ENCODE results near the gene AP1G1.

The AP1G1 gene

DNA sequence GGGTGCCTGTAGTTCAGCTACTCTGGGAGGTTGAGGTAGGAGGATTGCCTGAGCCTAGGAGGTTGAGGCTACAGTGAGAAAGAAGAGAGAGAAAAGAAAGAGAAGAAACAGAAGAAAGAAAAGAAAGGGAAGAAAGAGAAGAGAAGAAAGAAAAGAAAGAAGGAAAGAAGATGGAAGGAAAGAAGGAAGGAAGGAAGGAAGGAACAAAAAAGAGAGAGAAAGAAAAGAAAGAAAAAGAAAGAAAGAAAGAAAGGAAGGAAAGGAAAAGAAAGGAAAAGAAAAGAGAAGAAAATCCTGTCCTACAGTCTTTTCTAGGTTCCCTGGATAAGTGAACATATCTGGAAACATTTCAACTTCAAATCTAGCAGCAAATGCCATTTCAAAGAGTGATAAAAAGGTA is 54.5 kb downstream of the AP1G1 start:
- DNase-seq (ENCODE audit: low read depth): no peak

DNA sequence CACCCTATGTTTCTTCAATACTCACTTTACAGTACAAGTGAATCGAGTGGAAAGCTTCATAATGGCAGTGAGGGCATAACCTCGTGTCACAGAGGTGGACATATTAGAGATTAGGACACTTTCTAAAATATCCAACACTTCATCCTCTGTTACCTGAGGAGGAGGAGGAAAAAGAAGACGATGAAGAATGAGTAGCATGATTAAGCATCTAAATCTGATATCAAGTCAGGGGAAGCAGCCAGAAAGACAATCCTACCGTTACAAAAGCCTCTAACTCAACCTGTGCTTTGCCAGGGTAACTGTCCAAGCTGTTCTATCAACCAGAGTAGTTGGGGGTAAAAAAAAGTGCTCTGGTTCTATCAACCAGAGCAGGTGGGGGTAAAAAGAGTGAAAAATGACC is 60.4 kb downstream of the AP1G1 start:
- no peak for DNase-seq (ENCODE audit: low read depth)

DNA sequence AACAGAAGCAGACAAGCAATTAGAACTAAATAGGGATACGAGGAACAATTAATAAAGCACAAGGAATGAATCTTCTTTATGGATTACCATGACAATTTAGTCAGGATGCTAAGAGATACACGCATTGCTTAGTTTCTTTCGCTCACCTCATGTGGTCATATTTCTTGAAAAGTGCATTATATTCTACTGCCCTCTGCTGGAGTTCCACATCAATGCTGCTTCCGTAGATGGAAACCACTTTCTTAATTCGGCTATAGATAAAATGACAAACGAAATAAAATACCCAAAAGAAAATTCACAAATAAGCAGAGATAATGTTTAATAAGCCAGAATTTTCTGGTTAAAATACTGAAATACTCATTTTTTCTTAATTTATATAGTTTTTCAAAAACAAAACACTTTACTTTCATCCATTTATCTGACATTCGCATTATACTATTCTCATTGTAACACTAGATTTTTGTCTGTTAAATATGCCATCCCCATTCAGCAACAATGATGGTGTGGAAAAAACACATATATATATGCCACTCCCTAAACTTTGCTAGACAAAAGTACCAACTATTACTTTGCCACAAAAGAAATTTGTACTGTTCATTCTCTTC is 62.1 kb downstream of the AP1G1 start:
- no peak for DNase-seq (ENCODE audit: low read depth)

DNA sequence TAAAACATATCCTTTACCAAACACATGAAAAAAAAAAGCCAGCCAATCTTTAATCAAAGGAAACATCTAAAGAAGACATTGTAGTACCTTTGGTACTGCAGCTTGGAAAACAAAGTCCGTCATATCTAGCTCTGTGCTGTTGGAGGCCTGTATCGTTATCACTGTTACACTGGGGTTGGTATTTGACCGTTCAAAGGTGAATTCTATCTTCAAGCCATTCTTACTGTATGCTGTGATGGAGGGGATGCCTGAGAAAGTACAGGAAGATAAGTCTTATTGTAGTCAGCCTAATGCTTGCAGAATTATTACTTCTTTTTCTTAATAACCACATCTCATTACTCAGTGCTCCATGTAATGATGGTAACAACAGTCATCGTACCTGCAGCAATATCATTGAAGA is 69.8 kb downstream of the AP1G1 start:
- DNase-seq (ENCODE audit: low read depth): no peak

DNA sequence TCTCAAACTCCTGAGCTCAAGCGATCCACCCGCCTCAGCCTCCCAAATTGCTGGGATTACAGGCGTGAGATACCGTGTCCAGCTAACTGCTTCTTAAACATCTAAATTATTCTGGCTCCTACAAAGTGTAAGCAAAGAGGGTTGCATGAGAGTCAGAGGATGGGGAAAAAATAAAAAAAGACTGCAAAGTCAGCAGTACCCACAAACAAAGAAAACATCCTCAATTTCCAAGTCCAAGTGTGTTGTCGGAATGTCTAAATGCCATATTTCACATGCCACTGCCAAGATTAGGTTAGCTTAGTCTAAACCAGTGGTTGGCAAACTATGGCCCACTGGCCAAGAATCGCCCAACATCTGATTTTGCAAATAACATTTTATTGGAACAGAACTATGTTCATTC is 71.1 kb downstream of the AP1G1 start:
- DNase-seq (ENCODE audit: low read depth): no peak

GRCh38 chr16:71734511-71734910 is 74.1 kb downstream of the AP1G1 start:
- DNase-seq (ENCODE audit: low read depth): no peak

- DNase-seq (ENCODE audit: low read depth): no peak
Measured at GRCh38 chr16:71732587-71732986, 76.0 kb downstream of the AP1G1 start.

DNA sequence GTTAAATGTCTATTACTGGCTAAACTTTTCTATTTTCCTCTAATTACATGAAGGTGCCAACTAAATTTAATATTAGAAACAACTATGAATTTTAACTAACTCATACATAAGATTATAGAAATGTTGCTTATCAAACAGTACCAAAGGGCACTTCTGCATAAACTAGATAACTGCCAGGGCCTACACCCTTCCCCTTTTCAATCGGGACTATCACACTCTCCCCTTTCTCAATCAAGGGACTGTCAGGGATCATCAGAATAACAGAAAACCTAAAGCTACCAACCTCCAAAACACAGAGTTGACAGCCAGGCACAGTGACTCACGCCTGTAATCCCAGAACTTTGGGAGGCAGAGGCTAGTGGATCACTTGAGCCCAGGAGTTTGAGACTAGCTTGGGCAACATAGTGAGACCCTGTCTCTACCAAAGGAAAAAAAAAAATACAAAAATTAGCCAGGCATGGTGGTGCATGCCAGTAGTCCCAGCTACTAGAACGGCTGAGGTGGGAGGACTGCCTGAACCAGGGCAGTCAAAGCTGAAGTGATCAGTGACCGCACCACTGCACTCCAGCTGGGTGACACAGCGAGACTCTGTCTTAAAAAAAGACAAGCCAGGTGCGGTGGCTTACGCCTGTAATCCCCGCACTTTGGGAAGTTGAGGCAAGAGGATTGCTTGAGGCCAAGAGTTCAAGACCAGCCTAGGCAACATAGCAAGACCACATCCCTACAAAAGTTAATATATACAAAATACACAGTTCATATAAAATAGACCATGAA is 80.9 kb downstream of the AP1G1 start:
- DNase-seq (ENCODE audit: low read depth): no peak

DNA sequence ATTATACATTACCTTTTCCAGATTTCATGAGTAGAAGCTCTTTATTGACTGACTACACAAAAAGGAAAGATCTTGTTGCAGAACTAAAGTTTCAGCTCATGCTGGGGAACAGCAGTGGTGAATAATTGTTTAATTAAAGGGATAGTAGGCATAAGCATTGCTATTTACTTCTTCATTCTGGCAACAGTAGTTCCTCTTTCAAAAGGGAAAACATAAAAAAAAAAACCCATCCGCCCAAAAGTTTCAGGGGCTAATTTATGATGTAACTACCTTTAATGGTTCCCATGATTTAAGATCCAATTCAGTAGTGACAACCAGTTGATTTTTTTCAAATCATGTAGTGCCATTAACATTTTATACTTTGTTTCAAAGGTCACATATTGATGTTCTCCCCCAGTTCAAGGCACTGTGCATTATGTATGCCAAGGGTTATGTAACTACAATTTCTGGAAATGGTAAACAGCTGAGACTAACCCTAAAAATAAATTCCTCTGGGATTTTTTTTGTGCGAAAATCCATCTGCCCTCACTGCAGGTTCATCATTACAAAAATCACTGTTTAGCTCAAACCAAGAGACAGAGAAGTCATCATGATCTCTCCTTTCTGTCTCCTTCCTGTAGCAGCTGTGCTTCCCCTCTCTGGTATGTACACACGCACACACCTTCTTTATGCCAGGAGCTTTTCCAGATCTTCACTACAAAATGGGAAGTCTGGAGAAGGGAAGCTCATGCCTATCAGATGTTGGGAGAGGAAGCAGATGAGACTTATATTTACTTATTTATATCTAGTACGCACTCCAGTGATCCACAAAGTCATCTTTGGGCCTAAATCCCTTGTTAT is 81.9 kb downstream of the AP1G1 start:
- no peak for DNase-seq (ENCODE audit: low read depth)

GRCh38 chr16:71724320-71724751 is 84.3 kb downstream of the AP1G1 start, which contains the start of gene PHLPP2:
Gene PHLPP2, minus strand, starts transcription at chr16:71724701. Its CDS starts 9,906 bp downstream, at chr16:71714795.
- DNase-seq (ENCODE audit: low read depth): no peak

GRCh38 chr16:71723537-71724319 is 84.9 kb downstream of the AP1G1 start:
- peak; percentile 53 for DNase-seq (ENCODE audit: low read depth)

DNA sequence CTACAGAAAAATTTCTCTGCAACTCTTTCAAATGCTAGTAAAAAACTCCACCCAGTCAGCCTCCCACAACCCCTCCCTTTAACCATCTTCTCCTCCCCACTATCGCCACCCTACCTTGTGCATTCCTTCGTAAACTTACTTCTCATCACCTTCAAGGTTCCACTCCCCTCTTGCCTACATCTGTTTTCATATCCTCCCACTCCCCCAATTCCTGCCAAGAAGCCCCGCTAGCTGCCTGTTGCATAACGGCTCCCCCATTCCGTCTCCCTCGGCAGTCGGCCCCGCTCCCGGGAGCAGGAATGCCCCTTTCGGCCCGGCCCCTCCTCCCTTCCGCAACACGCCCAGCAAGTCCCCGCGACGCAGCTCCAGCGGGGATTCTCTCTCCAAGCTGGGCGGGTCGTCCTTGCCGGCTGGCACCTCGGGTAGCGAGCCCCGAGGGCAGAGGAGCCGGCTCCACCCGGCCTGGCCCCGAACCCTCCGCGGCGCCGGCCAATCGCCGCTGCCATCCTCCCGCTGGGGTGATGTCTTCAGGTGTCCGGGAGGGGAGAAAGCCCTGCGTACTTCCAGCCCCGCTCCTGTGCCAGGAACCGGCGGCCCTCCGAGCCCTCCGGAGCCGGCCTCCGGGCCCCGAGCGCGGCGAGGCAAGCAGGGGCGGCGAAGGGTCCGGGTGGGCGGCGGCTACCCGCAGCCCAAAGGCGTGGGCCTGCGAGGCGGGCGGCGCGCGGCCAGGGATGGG is 85.7 kb downstream of the AP1G1 start:
- peak; percentile 26 for DNase-seq (ENCODE audit: low read depth)

DNA sequence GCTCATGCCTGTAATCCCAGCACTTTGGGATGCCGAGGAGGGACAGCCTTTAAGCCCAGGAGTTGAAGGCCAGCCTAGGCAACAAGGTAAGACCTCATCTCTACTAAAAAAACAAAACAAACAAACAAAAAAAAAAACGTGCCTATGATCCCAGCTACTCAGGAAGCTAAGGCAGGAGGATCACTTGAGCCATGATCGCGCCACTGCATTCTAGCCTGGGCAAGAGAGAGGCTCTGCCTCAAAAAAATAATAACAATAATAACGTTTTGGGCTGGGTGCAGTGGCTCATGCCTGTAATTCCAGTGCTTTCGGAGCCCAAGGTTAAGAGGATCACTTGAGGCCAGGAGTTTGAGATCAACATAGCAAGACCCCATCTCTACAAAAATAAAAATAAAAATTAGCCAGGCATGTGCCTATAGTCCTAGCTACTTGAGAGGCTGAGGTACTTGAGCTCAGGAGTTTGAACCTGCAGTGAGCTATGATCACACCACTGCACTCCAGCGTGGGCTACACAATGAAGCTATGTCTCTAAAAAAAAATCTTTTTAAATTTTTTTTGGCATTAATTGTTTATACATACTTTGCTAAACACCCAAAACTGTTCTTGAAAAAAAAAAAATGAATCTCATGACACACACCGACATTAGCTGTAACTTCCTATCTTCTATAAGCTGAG is 87.4 kb downstream of the AP1G1 start:
- no peak for DNase-seq (ENCODE audit: low read depth)

- DNase-seq (ENCODE audit: low read depth): no peak
Measured at GRCh38 chr16:71712501-71712900, 96.1 kb downstream of the AP1G1 start.

- DNase-seq (ENCODE audit: low read depth): no peak
Measured at GRCh38 chr16:71711789-71712188, 96.8 kb downstream of the AP1G1 start.

- DNase-seq (ENCODE audit: low read depth): no peak
Measured at GRCh38 chr16:71709229-71709781, 99.3 kb downstream of the AP1G1 start.

GRCh38 chr16:71708696-71709095 is 99.9 kb downstream of the AP1G1 start:
- DNase-seq (ENCODE audit: low read depth): no peak

- no peak for DNase-seq (ENCODE audit: low read depth)
Measured at GRCh38 chr16:71707199-71707598, 101.4 kb downstream of the AP1G1 start.

DNA sequence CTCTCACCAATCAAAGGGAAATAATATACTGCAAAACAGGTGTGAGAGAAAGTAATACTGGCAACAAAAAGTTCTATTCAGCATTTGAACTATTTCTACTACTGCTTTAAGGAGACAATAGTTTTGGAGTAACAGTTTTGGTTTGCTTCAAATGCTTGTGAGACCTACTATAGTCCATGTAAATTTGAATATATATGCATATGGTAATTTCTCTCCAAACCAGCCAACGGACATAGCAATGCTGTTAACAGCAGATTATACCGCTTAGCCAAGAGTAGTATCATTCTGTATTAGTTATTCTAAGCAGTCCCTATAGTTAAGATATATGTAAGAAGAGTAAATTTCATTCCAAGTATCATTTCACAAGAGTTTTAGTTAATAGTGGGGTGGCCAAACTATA is 102.6 kb downstream of the AP1G1 start:
- DNase-seq (ENCODE audit: low read depth): no peak

DNA sequence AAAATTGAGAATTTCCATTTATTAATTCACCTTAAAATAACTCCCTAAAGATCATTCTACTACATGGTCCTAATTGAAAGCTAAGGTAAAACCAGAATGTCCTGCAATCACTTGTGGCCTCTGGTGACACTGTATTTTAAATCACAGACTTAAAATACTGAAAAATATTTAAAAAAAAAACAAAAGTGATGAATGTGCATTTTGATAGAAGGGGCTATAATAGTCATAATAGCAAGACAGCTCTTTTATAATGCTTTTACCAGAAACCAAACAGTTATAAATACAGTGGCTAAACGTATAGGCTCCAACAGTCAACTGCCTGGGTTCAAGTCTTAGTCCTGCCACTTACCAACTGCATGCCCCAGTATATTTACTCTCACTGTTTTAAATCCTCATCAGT is 105.3 kb downstream of the AP1G1 start:
- DNase-seq (ENCODE audit: low read depth): no peak

Measured in stimulated activated CD8-positive, alpha-beta memory T cell treated with anti-CD3 and anti-CD28 coated beads, Interleukin-7, amount 100 ng/mL, for 24 hours (primary cell).